Mesenchymal stem cell (in vitro differentiated cells and primary cell): ENCODE measurements around the gene MOXD1.

Experiments used
- DNase-seq: peaks from one replicate; pipeline ENCODE4 v3.0.0-alpha.2; 2013
- H2AFZ ChIP-seq: one replicate; pipeline ENCODE4 v1.6.1; 2013; ENCODE audit warnings: low read depth, mild to moderate bottlenecking, control low read depth, inconsistent platforms, low read length, moderate library complexity
- H2AK5ac ChIP-seq: 2 replicates; pipeline ENCODE4 v1.6.1; 2013; ENCODE audit warnings: low read length, moderate library complexity, mild to moderate bottlenecking, inconsistent platforms; ENCODE audit not compliant: severe bottlenecking
- H2BK120ac ChIP-seq: one replicate; pipeline ENCODE4 v1.6.1; 2013; ENCODE audit warnings: low read depth, mild to moderate bottlenecking, inconsistent platforms, low read length, moderate library complexity
- H2BK12ac ChIP-seq, 2 experiments: one replicate each; pipeline ENCODE4 v1.6.1; 2013; ENCODE audit warnings: inconsistent platforms in 2 of 2, low read length in 2 of 2, mild to moderate bottlenecking in 2 of 2, moderate library complexity in 2 of 2, control low read depth in 1 of 2
- H2BK15ac ChIP-seq: one replicate; pipeline ENCODE4 v1.6.1; 2013; ENCODE audit warnings: mild to moderate bottlenecking, low read depth, inconsistent platforms; ENCODE audit not compliant: poor library complexity, severe bottlenecking
- H2BK5ac ChIP-seq: 2 replicates; pipeline ENCODE4 v1.6.1; 2013; ENCODE audit warnings: low read depth, mild to moderate bottlenecking, low read length, control low read depth, inconsistent platforms; ENCODE audit not compliant: poor library complexity, severe bottlenecking
- H3K14ac ChIP-seq, 2 experiments: one replicate each; pipeline ENCODE4 v1.6.1; 2013; ENCODE audit warnings: inconsistent platforms in 2 of 2, low read length in 2 of 2, control low read depth in 1 of 2, mild to moderate bottlenecking in 1 of 2, moderate library complexity in 1 of 2
- H3K18ac ChIP-seq, 2 experiments: one replicate each; pipeline ENCODE4 v1.6.1; 2013; ENCODE audit warnings: inconsistent platforms in 2 of 2, low read length in 2 of 2, control low read depth in 1 of 2, low read depth in 1 of 2, mild to moderate bottlenecking in 1 of 2
- H3K23ac ChIP-seq, 2 experiments: one replicate each; pipeline ENCODE4 v1.6.1; 2013; ENCODE audit warnings: inconsistent platforms in 2 of 2, low read length in 2 of 2, mild to moderate bottlenecking in 2 of 2, moderate library complexity in 2 of 2, control low read depth in 1 of 2
- H3K27ac ChIP-seq: 2 replicates; pipeline ENCODE4 v1.5.1; 2013; ENCODE audit warnings: mild to moderate bottlenecking, moderate library complexity, low read length, control low read depth, inconsistent platforms; ENCODE audit not compliant: poor library complexity, severe bottlenecking
- H3K27me3 ChIP-seq, 2 experiments: 2 replicates each; pipeline versions ENCODE4 v1.6.1 to v1.7.0; 2013; ENCODE audit warnings: low read length in 2 of 2, mild to moderate bottlenecking in 2 of 2, moderate library complexity in 2 of 2, control low read depth in 1 of 2, inconsistent platforms in 1 of 2; ENCODE audit not compliant: control insufficient read depth in 1 of 2, insufficient read depth in 1 of 2
- H3K36me3 ChIP-seq, 2 experiments: 2 replicates each; pipeline versions ENCODE4 v1.6.1 to v1.7.0; 2013; ENCODE audit warnings: low read length in 2 of 2, control low read depth in 1 of 2, inconsistent platforms in 1 of 2, low read depth in 1 of 2, mild to moderate bottlenecking in 1 of 2; ENCODE audit not compliant: insufficient read depth in 2 of 2, control insufficient read depth in 1 of 2
- H3K4ac ChIP-seq, 2 experiments: one replicate each; pipeline ENCODE4 v1.6.1; 2013; ENCODE audit warnings: inconsistent platforms in 2 of 2, low read length in 2 of 2, mild to moderate bottlenecking in 2 of 2, moderate library complexity in 2 of 2, control low read depth in 1 of 2, low read depth in 1 of 2
- H3K4me1 ChIP-seq: 2 replicates; pipeline ENCODE4 v1.6.1; 2013; ENCODE audit warnings: low read depth, low read length, control low read depth; ENCODE audit not compliant: control insufficient read depth, insufficient read depth
- H3K4me2 ChIP-seq: 2 replicates; pipeline ENCODE4 v1.6.1; 2013; ENCODE audit warnings: low read length, mild to moderate bottlenecking, inconsistent platforms; ENCODE audit not compliant: poor library complexity, severe bottlenecking
- H3K4me3 ChIP-seq, 2 experiments: 2 replicates each; pipeline versions ENCODE4 v1.5.1 to v1.7.0; 2013; ENCODE audit warnings: low read length in 2 of 2, mild to moderate bottlenecking in 2 of 2, control low read depth in 1 of 2, low read depth in 1 of 2; ENCODE audit not compliant: insufficient read depth in 1 of 2
- H3K79me1 ChIP-seq: replicated peaks from 2 replicates; pipeline ENCODE4 v1.6.1; 2013; ENCODE audit warnings: mild to moderate bottlenecking, control low read depth, low read length, inconsistent platforms; ENCODE audit not compliant: poor library complexity, severe bottlenecking
- H3K9ac ChIP-seq: 2 replicates; pipeline ENCODE4 v1.7.0; 2013; ENCODE audit warnings: mild to moderate bottlenecking, low read length, moderate library complexity
- H3K9me3 ChIP-seq: 2 replicates; pipeline ENCODE4 v1.7.0; 2013; ENCODE audit warnings: mild to moderate bottlenecking, low read length; ENCODE audit not compliant: control insufficient read depth
- H4K8ac ChIP-seq: one replicate; pipeline ENCODE4 v1.6.1; 2013; ENCODE audit warnings: inconsistent platforms, mild to moderate bottlenecking, low read length, moderate library complexity
- H4K91ac ChIP-seq: one replicate; pipeline ENCODE4 v1.6.1; 2013; ENCODE audit warnings: mild to moderate bottlenecking, low read length, inconsistent platforms
- WGBS: methylation state at CpG from one replicate; pipeline ENCODE4 v1.1.7; 2013; ENCODE audit warnings: mixed read lengths; 5-methylcytosine and 5-hydroxymethylcytosine counted together

The MOXD1 gene

GRCh38 chr6:132413499-132413802 is 12.2 kb upstream of the MOXD1 start:
- Histone ChIP-seq H3K23ac (no peak overlapping the region), H4K91ac (no peak overlapping the region), H2BK120ac (no peak overlapping the region), H3K9me3 (peaks cover 15% of the 10 kb centered on the region), H3K4ac (no peak overlapping the region), H3K4me3 (peak overlapping the region in 1 of 2 experiments; percentile 2), H3K14ac (no peak overlapping the region), H4K8ac (no peak overlapping the region), H3K27ac (no peak overlapping the region), H3K9ac (peak overlapping the region; percentile 68), H2BK12ac (no peak overlapping the region), H3K27me3 (no peaks in the 10 kb centered on the region), H2AFZ (no peak overlapping the region), H3K79me1 (no peaks in the 10 kb centered on the region), H3K4me1 (peaks cover 2% of the 10 kb centered on the region), H2AK5ac (no peak overlapping the region), H2BK15ac (no peak overlapping the region), H3K4me2 (no peak overlapping the region), H2BK5ac (no peak overlapping the region), H3K36me3 (no peaks in the 10 kb centered on the region), H3K18ac (no peak overlapping the region)
- no CpG with 5 or more reads among the region's 1 CpG for WGBS
- no peak for DNase-seq

DNA sequence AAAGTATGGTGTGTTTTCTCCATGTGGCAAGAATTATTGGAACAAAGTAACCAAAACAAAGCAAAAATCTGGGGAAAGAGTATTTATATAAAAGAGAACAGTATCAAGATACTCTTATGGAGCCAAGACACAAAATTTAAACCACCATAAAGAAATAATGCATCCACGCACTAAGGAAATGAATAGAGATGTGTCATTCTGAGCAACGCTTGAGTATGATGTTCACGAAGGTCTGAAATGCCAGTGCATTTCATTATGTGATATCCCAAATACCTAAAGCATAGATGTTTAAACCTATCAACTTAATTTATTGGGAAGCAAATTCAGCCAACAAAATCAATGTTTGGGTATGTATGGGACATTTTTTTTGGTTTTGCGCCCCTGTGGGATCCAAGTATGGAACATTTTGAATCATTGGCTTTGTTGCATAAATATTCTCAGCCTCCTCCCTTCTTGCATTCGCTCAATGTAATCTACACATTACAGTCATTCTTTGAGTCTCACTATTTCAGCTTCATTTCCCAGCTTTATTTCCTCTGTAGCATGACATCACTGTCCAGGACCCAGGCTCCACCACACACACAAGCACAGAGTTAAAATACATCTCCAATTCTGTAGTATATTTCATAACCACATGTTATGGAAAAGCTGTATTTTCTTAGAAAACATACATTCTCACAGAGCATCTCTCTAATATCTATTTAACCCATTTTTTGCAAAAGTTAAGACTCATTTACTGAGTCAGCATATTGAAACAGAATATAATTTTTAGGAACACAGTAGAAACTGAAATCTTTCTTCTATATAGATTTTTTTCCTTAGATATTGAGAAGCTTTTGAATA is 11.6 kb upstream of the MOXD1 start:
- no peak overlapping the region for H4K91ac ChIP-seq
- no peak for DNase-seq
- no peak overlapping the region for H3K18ac ChIP-seq
- H2AFZ ChIP-seq = no peak overlapping the region
- H3K9me3 ChIP-seq = peaks cover 15% of the 10 kb centered on the region
- H3K23ac ChIP-seq = no peak overlapping the region
- no peak overlapping the region for H2BK5ac ChIP-seq
- WGBS = 86% methylated on average over 3 of the region's 5 CpGs
- H3K4me3 ChIP-seq = no peak overlapping the region
- no peak overlapping the region for H4K8ac ChIP-seq
- H2BK120ac ChIP-seq = no peak overlapping the region
- H2BK15ac ChIP-seq = no peak overlapping the region
- H3K9ac ChIP-seq = peak overlapping the region; percentile 18
- no peak overlapping the region for H3K27ac ChIP-seq
- H2AK5ac ChIP-seq = no peak overlapping the region
- no peak overlapping the region for H2BK12ac ChIP-seq
- no peaks in the 10 kb centered on the region for H3K36me3 ChIP-seq
- no peak overlapping the region for H3K14ac ChIP-seq
- H3K4me1 ChIP-seq = peaks cover 2% of the 10 kb centered on the region
- H3K27me3 ChIP-seq = no peaks in the 10 kb centered on the region
- no peak overlapping the region for H3K4me2 ChIP-seq
- H3K4ac ChIP-seq = no peak overlapping the region
- H3K79me1 ChIP-seq = no peaks in the 10 kb centered on the region

GRCh38 chr6:132411296-132411695 is 10.0 kb upstream of the MOXD1 start:
- Histone ChIP-seq H2BK5ac (no peak overlapping the region), H3K9ac (no peak overlapping the region), H3K14ac (no peak overlapping the region), H3K18ac (no peak overlapping the region), H3K4me2 (no peak overlapping the region), H4K8ac (no peak overlapping the region), H3K23ac (no peak overlapping the region), H2AFZ (no peak overlapping the region), H3K4me1 (peaks cover 2% of the 10 kb centered on the region), H2BK15ac (no peak overlapping the region), H3K9me3 (peaks cover 6% of the 10 kb centered on the region), H4K91ac (no peak overlapping the region), H3K4me3 (no peak overlapping the region), H2BK12ac (no peak overlapping the region), H3K4ac (no peak overlapping the region), H3K79me1 (no peaks in the 10 kb centered on the region), H3K36me3 (no peaks in the 10 kb centered on the region), H2BK120ac (no peak overlapping the region), H2AK5ac (peak overlapping the region; percentile 16), H3K27ac (no peak overlapping the region), H3K27me3 (no peaks in the 10 kb centered on the region)
- WGBS = 92% methylated on average over 4 of the region's 4 CpGs
- no peak for DNase-seq

GRCh38 chr6:132410830-132411229 is 9.6 kb upstream of the MOXD1 start:
- no peak overlapping the region for H3K4me2 ChIP-seq
- no peak overlapping the region for H2BK120ac ChIP-seq
- H3K27me3 ChIP-seq = no peaks in the 10 kb centered on the region
- no peak overlapping the region for H2BK5ac ChIP-seq
- no peak overlapping the region for H2AK5ac ChIP-seq
- no peaks in the 10 kb centered on the region for H3K36me3 ChIP-seq
- no peaks in the 10 kb centered on the region for H3K79me1 ChIP-seq
- no peak overlapping the region for H3K4ac ChIP-seq
- no peak overlapping the region for H2AFZ ChIP-seq
- H3K23ac ChIP-seq = no peak overlapping the region
- no peak overlapping the region for H2BK12ac ChIP-seq
- H3K4me1 ChIP-seq = peaks cover 2% of the 10 kb centered on the region
- 100% methylated on average over 1 of the region's 3 CpGs for WGBS
- H3K9me3 ChIP-seq = peaks cover 2% of the 10 kb centered on the region
- no peak for DNase-seq
- H3K14ac ChIP-seq = no peak overlapping the region
- no peak overlapping the region for H3K27ac ChIP-seq
- H3K4me3 ChIP-seq = no peak overlapping the region
- H4K91ac ChIP-seq = no peak overlapping the region
- H3K18ac ChIP-seq = no peak overlapping the region
- H4K8ac ChIP-seq = no peak overlapping the region
- no peak overlapping the region for H2BK15ac ChIP-seq
- H3K9ac ChIP-seq = no peak overlapping the region
